Mucosa of descending colon (tissue), 3 donors: ENCODE measurements around the gene DISP3. TPM values are rescaled to one million over a fixed set of nuclear protein-coding genes. Genes with fewer than 3 reads are reported as not detected.

Experiments used
- ATAC-seq: fragments of 200-7000 bp; cut with Tn5 transposase; one replicate; pipeline ENCODE4 v1.9.1; 2020; ENCODE audit warnings: mild to moderate bottlenecking, moderate library complexity
- DNase-seq, 3 donors: peaks; one replicate each; pipeline ENCODE4 v3.0.0-alpha.2; 2020
- H3K36me3 ChIP-seq: fragments of 200-600 bp; one replicate; pipeline ENCODE4 v1.8.0; 2021; ENCODE audit warnings: low read depth, mild to moderate bottlenecking
- H3K4me1 ChIP-seq: fragments of 200-600 bp; one replicate; pipeline ENCODE4 v1.8.0; 2021; ENCODE audit warnings: low read depth, mild to moderate bottlenecking
- H3K4me3 ChIP-seq: fragments of 200-600 bp; one replicate; pipeline ENCODE4 v1.8.0; 2021; ENCODE audit warnings: mild to moderate bottlenecking
- H3K9me3 ChIP-seq: fragments of 200-600 bp; one replicate; pipeline ENCODE4 v1.8.0; 2021; ENCODE audit warnings: mild to moderate bottlenecking
- CTCF ChIP-seq: fragments of 200-600 bp; IDR thresholded peaks from one replicate; pipeline ENCODE4 v1.8.0; 2022; ENCODE audit warnings: antibody characterized with exemption, mild to moderate bottlenecking
- intact Hi-C, 2 donors: fragments of 100-400 bp; cut with DNase I in 1 of 2; cut with micrococcal nuclease in 1 of 2; formaldehyde crosslinking; loops; one replicate each; pipeline versions ENCODE4 v1.11.0 to v1.11.1; 2022; cut with DNase I, micrococcal nuclease
- total RNA-seq, 3 donors: library from RNA; stranded (reverse); fragmentation: NEBNext Ultra II Directional in 2 of 3; extraction: Animal tissue kit (Norgen Biotek cat#: 25700) in 2 of 3; gene quantifications; one replicate each; pipeline versions ENCODE4 v1.2.1 to v1.2.4, GENCODE V29; 2021 to 2023
- donor health status: DM: no; HTN: no; CAD: no; lungs with moderate emphysema.
- donor health status: DM: no; HTN: no; CAD: no.
- donor health status: DM: no; HTN: yes; CAD: no.

The DISP3 gene
- total RNA-seq, 3 donors from 2014 or later, result 0.17 to 0.23 (median 0.19) TPM

- H3K36me3 ChIP-seq, result no peaks in the 10 kb centered on the region
- H3K4me1 ChIP-seq, result no peaks in the 10 kb centered on the region
- intact Hi-C loops, result no loop called here
- DNase-seq (peak in 1 of 3 donors; percentile 12), ATAC-seq (no peak)
- H3K4me3 ChIP-seq, result no peak overlapping the region
- H3K9me3 ChIP-seq, result no peaks in the 10 kb centered on the region
- TF ChIP-seq CTCF, result no peak
These were observed 62.3 kb downstream of the DISP3 start for GRCh38 chr1:11541236-11541635.

- intact Hi-C loops, result no loop called here
- ATAC-seq (no peak), DNase-seq (no peak)
- TF ChIP-seq CTCF, result no peak
- H3K9me3 ChIP-seq, result no peaks in the 10 kb centered on the region
- H3K4me3 ChIP-seq, result no peak overlapping the region
- H3K4me1 ChIP-seq, result no peaks in the 10 kb centered on the region
- no peaks in the 10 kb centered on the region for H3K36me3 ChIP-seq
These were observed 63.0 kb downstream of the DISP3 start for GRCh38 chr1:11541956-11542355.

GRCh38 chr1:11543392-11543791, 64.4 kb downstream of the DISP3 start:
- ATAC-seq, result no peak
- intact Hi-C loops, result no loop called here
- TF ChIP-seq CTCF, result no peak

DNA sequence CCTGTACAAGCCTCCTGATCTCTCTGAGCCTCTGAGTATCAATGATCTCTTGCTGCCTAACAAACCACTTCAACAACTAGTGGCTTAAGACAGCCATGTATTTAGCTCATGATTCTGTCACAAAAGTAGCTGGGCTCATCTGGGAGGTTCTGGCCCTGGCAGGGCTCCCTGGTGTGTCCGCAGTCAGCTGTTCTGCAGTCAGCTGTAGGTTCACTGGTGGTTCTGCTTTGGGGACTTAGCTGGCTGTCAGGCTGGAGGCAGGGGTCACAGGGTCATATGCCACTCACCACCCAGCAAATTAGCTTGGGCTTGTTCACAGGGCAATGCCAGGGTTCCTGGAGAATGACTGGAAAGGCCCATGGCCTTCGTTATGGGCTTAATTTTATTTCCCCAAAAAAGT, 64.8 kb downstream of the DISP3 start:
- intact Hi-C loops, result no loop called here
- H3K9me3 ChIP-seq, result no peaks in the 10 kb centered on the region
- no peak for TF ChIP-seq CTCF
- H3K36me3 ChIP-seq, result no peaks in the 10 kb centered on the region
- peak in 1 of 3 donors; percentile 9 for DNase-seq
- no peak for ATAC-seq
- no peak overlapping the region for H3K4me3 ChIP-seq
- no peaks in the 10 kb centered on the region for H3K4me1 ChIP-seq

More at GRCh38 chr1:11543392-11543791, 64.4 kb downstream of the DISP3 start:
- Histone ChIP-seq H3K36me3 (no peaks in the 10 kb centered on the region), H3K4me3 (no peak overlapping the region), H3K9me3 (no peaks in the 10 kb centered on the region), H3K4me1 (no peaks in the 10 kb centered on the region)
- DNase-seq, result no peak

DNA sequence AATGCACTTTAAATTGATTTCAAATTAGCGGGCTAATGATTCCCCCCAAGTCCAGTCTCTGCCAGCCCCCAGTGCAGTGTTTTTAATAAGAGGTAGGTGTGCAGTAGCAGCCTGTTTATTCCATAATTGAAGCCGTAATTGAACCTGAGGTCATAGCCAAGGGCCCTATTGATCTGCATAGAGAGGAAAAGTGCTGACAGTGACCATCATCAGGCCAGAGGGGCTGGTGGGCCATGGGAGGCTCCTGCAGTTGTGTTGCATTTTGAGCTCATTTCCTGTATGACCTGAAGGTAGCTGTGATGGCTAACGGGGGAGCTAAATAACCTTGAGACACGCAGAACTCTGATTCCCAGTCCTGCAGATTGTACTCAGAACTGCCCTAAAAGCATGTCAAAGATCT, 67.5 kb downstream of the DISP3 start:
- DNase-seq, result peak in 1 of 3 donors; percentile 0
- Histone ChIP-seq H3K4me3 (no peak overlapping the region), H3K4me1 (no peaks in the 10 kb centered on the region), H3K9me3 (no peaks in the 10 kb centered on the region), H3K36me3 (no peaks in the 10 kb centered on the region)
- intact Hi-C loops, result no loop called here
- no peak for TF ChIP-seq CTCF
- no peak for ATAC-seq

DNA sequence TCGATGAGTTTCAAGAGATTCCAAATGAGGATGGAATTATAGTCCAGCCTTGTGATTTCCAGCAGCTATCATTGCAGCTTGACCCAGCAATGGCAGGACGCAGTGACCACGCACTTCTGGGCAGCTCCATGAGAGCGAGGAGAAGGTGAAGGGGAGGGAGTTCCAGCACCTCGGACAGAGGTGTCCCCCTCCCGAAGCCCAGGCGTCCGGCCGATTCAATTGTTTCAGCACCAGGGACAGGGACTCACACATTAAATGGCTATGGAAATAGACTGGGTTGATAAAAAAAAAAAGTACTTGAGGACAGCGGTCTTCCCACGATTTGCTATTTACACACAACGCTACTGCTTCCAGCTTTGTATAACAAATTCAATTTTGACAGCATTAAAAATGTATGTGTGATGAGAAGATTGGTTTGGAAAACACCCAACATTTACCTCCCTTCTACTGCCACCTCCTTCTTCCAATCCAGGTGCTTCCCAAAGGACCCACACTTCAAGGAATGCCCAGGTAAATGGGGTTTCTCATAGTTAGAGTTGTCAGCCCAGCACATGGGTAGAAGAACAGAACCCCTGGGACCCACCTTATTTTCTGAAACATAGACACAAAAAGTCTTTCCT, 71.8 kb downstream of the DISP3 start:
- DNase-seq (peak; percentile 28 to 64 (median 34)), ATAC-seq (peak; percentile 66)
- H3K9me3 ChIP-seq, result no peaks in the 10 kb centered on the region
- no peak for TF ChIP-seq CTCF
- H3K36me3 ChIP-seq, result no peaks in the 10 kb centered on the region
- H3K4me1 ChIP-seq, result no peaks in the 10 kb centered on the region
- no peak overlapping the region for H3K4me3 ChIP-seq
- intact Hi-C loops, result no loop called here
